NK-92 treated with Interleukin-12 subunit alpha and Interleukin-12 subunit beta, amount 100 ng/mL, for 24 hours (cell line): ENCODE results near the gene PDP2.

Experiments used
- DNase-seq: peaks from one replicate; lab custom pipeline; 2025; lab: John Stamatoyannopoulos, UW

The PDP2 gene, protein sequence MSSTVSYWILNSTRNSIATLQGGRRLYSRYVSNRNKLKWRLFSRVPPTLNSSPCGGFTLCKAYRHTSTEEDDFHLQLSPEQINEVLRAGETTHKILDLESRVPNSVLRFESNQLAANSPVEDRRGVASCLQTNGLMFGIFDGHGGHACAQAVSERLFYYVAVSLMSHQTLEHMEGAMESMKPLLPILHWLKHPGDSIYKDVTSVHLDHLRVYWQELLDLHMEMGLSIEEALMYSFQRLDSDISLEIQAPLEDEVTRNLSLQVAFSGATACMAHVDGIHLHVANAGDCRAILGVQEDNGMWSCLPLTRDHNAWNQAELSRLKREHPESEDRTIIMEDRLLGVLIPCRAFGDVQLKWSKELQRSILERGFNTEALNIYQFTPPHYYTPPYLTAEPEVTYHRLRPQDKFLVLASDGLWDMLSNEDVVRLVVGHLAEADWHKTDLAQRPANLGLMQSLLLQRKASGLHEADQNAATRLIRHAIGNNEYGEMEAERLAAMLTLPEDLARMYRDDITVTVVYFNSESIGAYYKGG

DNA sequence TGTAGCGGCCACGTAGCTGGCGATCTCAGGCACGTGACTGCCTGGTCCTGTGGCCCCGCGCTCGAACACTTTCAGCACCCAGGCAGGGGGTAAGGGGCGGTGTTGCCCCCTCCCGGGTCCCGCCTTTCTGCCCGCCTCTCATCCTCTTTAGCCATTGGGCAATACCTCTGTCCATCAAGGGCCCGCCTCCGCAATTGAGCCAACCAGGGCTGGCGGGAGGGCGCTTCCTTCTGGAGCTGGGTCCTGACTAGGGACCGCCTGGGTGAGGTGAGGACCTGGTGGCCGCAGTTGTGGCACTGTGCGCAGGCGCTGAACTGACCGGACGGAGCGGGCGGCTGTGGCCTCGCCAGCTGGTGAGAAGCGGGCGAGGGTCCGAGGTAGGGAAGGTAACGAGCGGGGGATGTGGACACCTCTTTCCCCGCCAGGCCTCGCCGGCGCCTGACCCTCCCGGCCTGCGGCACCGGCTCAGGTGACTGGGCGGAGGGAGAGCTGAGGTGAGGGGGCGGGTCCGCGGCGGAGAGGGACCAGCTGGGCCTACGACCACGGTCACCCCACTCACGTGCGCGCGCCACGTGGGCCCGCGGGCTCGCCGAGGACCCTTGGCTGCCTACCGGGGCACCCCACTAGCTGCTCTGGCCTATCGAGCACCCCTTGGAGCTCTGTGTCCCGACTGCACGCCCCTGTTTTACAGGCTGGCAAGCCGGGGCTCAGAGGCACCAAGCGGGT is at the start of gene PDP2:
PDP2 (plus strand) TSS at position 228 of the 726 bp plus-strand sequence. CDS start 3,770 bp downstream, outside the sequence.
- DNase-seq = peak; percentile 92

DNA sequence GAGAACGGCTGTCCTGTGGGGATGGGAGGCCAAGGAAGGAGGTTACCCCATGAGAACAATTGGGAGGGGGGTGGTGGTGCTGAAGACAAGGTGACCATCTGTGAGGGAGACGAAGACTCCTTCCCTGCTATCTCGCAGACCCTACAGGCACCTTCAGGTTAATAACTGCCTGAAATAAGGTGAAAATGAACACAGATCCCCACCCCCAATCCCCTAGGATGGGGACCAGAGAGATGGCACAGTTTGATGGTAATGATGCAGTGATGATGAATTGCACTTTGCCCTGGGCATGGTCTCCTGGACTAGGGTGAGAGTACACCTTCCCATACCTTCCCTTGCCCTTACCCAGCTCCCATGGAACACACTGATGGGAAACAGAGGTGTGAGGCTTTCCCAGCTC is 48.1 kb upstream of the PDP2 start:
- no peak for DNase-seq

DNA sequence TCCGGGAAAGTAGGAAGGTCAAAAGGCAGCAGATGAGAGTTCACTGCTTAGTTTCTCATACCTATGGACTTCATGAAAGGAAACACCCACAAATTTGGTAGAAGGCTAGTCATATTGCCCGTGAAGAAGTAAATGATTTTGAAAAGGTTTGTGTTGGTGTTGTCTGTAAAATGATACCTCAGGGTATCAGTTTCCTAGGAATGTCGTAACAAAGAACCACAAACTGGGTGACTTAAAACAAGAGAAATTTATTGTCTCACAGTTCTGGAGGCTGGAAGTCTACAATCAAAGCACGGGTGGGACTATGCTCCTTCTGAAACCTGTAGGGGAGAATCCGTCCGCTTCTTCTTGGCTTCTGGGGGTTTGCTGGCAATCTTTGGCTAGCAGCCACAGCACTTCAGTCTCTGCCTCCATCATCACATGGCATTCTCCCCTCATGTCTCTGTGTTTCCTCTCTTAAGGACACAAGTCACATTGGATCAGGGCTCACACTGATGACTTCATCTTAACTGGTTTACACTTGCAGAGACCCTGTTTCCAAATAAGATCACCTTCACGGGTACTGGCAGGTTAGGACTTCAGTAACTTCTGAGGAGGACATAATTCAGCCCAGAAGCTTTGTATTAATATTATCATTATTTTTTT is 47.5 kb upstream of the PDP2 start:
- DNase-seq = no peak

DNA sequence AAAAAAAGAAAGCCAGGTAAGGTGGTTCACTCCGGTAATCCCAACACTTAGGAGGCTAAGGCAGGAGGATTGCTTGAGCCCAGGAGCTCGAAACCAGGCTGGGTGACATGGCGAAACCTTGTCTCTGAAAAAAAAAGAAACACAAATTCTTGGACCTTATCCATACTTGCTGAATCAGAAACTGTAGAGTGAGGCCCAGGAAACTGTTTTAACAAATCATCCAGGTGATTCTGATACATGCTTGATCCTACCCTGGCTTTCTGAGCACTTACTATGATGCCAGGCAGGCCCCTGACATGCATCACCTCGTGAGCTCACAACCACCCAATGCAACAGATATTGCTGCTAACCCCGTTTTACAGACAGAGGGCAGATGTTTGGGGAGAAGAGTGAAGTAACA is 45.6 kb upstream of the PDP2 start:
- DNase-seq = no peak

DNA sequence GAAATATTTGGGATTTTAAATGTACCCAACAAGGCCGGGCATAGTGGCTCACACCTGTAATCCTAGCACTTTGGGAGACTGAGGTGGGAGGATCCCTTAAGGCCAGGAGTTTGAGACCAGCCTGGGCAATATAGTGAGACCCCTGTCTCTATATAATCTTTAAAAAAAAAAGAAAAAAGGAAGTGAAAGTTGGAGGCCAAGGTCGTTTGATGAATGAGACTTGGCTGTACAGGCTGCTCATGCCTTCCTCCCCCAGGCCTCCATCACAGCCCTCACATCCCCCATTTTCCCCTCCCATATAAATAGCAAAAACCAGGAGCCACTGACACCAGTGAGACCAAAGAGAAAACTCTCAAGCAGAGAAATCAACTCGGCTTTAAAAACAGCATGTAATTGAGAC is 39.4 kb upstream of the PDP2 start:
- no peak for DNase-seq

DNA sequence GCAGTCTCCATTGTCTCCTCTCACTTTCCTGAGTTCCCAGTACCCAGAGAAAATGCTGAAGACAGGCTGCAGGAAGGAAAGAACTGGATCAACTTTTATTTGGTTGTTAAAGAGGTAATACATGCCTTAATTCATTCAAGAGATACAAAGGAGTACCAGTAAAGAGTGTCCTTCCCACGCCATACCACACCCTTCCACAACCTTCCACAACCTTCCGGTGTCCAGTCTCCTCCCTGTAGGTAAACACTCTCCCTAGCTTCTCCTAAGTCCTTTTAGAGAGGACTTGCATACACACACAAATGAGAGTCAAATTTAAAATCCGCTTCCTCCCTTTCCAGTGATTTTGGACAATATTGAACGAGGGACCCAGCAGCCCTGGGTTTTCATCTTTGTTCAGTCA is 38.9 kb upstream of the PDP2 start:
- DNase-seq = no peak

DNA sequence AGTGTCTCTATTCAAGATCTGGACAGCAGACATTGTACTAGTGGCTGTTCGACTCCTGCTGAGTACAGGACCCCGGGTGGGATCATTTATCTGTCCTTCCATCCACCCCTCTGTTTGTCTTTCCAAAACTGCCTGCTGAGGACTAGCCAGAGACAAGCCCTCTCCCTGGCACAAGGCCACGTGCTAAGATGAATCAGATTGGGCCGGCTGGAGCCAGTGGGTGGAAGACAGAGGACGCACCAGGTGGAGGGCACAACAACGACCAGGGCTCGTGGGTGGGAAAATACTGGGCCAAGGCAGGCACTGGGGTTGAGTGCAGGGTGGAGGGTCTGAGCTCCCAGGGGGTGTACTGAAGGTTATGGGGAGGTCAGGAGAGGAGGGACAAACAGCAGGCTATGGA is 37.5 kb upstream of the PDP2 start:
- DNase-seq = no peak

DNA sequence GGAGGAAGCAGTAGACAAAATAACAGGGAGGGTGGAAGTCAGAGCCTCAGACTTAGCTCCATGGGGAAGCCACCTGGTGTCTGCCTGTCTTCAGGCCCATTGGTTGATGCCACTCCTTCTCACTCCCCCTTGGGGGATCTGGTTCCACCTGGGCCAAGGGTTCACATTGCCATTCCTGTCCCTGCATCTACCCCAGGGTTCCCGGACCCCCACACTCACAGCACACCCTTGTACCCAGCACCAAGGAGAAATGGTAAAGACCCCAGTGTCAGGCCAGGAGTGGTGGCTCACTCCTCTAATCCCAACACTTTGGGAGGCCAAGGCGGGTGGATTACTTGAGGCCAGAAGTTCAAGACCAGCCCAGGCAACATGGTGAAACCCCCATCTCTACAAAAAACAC is 37.1 kb upstream of the PDP2 start:
- DNase-seq = no peak

DNA sequence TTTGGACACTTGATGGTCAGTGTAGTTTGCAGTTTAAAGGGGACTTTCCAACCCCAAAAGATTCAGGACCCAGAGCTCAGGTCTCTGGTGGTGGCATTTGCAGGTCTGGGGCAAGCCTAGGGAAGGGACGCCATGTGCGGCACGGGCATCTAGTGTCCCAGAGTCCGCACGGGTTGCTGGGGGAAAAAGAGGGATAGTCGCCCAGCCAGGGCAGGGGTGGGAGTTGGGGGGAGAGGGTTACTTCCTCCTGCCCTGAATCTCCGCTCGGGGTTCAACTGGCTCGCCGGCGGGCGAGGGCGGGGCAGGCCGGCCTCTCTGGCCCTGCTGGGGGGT is 36.3 kb upstream of the PDP2 start:
- no peak for DNase-seq

DNA sequence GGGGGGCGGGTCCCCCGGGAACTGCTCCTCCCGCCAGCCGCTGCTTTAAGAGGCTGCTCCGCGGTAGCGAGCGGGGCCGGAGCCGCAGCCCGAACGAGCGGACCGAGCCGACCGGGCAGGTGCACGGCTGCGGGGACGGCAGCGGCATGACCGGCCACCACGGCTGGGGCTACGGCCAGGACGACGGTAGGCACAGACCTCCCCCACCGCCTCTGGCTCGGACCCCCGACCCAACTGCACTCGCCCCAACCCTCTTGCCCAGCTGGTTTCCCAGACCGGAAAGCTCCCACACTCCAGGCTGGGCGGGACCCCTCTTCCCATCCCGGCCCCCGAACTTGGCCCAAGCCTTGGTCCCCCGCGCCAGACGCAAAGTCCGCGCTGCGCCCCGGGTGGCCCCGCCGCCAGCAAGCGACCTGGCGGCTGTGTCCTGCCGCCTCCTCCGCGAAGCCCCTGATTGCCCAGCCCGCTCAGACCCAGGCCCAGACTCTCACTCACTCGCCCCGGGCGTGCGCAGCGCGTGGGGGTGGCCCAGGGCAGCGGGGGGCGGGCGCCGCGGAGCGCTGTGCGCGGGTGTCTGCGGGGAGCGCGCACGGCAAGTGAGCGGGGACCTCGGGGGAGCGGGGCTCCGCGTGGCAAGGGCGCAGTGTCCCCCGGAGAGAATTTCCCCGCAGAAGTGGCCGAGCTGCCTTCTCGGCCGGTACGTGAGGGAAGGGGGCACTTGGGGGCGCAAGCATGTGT is 35.8 kb upstream of the PDP2 start, which contains the start of gene CA7:
CA7 (plus strand) TSS at position 73 of the 738 bp plus-strand sequence; CDS start at position 147, 74 bp downstream.
- no peak for DNase-seq

DNA sequence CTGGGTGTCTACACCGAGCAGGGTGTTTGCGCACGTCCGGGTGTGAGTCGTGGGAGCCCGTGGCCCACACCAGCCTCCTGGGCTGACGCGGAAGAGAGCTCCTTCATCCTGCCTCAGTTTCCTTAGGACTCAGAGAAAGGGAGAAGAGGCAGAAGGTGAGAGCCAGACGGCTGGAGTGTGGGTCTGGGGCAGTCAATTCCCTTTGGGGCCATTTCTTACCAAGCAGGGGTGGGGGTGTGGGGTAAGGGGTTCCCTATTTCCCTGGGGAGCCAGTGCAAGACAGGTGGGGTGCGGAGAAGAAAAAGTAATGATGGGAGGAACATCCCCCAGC is 35.3 kb upstream of the PDP2 start:
- DNase-seq = no peak

DNA sequence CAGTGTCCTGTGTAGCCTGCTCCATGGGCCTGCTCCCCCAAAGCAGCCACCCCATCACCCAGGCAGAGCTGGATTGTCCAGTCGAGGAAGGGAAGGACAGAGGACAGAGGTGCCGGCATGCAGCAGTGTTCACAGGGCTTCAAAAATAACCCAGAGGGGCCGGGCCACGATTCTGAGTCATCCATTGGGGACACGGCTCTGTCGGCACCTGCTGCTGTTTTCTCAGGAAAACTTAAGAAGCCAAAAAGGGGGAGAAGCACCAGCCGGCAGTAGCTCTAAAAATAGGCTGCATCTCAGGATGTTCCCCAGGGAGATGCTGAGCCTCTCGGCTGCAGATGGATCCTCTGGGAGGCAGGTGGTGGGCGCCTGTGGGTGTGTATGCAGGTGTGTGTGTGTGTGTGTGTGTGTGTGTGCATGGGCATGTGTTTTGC is 34.5 kb upstream of the PDP2 start:
- no peak for DNase-seq

DNA sequence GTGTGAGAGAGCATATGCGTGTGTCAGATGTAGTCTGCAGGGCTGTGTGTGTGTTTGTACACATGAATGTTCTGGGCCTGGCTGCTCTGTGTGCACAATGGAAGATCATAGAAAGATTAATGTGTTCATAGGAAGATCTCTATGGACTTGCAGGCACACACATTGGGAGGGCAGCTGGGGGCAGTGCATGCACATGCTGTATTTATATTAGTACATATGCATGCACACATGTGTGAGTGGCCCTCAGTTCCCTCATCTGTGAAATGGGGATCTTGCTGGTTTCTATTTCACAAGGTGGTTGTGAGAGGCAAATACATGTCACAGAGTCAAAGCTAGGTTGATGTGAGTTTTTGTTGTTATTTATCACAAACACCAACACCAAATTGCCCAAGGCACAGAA is 34.0 kb upstream of the PDP2 start:
- no peak for DNase-seq

DNA sequence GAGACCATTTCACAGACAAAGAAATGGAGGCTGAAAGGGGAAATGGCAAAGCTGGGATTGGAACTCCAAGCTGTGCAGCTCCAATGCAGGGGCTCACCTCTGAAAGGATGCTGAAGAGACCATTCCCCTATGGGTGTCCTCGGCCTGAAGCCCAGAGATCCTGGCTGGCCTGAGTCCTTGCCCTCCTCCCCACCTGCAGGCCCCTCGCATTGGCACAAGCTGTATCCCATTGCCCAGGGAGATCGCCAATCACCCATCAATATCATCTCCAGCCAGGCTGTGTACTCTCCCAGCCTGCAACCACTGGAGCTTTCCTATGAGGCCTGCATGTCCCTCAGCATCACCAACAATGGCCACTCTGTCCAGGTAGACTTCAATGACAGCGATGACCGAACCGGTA is 33.5 kb upstream of the PDP2 start:
- DNase-seq = no peak

DNA sequence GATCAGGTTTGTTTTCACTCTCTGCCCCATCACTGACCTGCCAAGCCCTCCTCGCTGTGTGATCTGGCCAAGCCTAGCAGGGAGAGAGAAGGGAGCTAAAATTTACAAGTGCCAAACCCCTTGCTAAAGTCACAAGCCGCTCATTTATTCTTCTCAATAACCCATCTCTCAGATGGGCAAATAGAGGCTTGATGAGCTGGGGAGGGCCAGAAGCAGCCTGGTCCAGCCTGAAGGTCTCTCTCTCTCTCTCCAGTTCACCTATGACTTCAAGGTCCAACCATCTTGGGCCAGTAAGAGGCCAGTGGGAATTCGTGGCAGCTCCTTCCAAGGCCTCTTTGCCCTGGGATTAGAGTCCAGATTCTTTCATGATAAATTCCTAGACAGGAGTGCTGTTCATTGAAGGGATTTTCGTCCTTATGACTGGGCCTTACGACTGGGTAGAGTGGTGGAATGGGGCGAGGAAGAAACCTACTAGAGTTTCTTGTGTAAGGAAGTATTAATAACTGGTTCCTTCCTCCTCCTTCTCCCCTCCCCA is 32.7 kb upstream of the PDP2 start:
- no peak for DNase-seq

DNA sequence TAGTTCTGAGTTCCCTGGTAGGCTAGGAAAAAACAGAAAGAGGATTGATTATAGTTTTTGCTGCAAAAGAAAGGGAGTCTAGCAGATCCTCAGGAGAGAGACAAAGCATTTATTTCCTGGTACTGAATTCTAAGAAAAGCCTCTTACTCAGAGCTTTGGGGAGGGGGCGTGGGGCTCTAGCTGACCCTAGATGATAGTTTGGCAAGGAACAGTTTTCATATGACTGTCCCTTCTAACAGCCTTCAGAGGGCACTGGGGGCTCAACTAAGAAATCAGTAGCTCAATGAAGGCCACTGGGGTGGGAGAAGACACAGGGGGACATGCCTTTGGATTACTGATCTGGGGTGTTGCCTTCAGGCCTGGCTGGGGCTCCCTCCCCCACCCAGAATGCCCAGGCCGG is 32.1 kb upstream of the PDP2 start:
- no peak for DNase-seq

DNA sequence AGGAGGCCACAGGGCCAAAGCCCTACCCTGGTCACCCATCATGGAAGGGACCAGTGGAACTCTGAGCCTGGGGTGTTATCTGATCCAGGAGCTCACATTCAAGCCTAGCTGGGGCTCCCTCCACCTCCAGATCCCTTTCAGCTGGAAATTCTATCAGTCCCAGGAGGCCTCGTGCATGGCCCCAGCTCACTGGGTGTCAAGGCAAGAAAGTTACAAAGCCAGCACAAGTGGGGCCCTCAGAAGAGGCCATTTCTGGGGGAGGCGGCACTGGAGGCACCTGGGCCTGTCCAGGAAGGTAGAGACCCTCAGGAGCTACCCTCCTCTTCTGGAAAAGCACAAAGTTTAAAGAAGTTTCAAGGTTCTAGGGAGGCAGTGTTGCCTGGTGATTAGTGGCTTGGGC is 31.3 kb upstream of the PDP2 start:
- DNase-seq = no peak

DNA sequence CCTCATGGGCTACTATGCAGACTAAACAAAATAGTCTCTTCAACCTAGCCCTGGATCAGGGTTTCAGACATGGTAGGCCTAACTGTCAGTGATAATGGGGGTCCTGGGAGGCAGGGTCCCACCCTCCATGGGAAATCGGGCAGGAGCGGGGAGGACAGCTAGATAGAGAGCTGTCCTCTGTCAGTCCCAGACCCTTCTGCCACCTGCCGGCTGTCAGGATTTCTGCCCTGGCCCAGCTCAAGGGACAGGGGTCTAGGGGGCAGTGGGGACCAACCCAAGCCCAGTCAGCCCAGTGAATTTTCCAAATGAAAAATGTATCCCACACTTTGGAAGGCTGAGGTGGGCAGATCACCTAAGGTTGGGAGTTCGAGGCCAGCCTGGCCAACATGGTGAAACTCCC is 30.8 kb upstream of the PDP2 start:
- no peak for DNase-seq

DNA sequence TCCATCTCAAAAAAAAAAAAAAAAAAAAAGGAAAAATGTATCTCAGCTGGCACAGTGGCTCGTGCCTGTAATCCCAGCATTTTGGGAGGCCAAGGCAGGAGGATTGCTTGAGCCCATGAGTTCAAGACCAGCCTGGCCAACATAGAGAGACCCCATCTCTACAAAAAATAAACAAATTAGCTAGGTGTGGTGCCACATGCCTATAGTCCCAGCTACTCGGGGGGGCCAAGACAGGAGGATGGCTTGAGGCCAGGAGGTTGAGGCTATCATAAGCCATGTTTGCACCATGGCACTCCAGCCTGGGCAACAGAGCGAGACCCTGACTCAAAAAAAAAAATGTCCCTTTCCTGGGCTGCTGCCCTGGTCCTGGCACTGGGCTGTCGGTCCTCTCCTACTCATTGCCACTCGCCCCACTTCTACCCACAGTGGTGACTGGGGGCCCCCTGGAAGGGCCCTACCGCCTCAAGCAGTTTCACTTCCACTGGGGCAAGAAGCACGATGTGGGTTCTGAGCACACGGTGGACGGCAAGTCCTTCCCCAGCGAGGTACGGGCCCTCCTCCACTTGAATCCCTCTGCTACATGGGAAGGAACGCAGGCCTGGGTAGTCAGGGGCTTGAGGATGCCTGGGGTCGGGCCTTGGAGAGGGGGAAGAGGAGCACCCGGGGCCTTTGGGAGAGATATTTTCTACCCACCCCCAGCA is 30.1 kb upstream of the PDP2 start:
- no peak for DNase-seq

DNA sequence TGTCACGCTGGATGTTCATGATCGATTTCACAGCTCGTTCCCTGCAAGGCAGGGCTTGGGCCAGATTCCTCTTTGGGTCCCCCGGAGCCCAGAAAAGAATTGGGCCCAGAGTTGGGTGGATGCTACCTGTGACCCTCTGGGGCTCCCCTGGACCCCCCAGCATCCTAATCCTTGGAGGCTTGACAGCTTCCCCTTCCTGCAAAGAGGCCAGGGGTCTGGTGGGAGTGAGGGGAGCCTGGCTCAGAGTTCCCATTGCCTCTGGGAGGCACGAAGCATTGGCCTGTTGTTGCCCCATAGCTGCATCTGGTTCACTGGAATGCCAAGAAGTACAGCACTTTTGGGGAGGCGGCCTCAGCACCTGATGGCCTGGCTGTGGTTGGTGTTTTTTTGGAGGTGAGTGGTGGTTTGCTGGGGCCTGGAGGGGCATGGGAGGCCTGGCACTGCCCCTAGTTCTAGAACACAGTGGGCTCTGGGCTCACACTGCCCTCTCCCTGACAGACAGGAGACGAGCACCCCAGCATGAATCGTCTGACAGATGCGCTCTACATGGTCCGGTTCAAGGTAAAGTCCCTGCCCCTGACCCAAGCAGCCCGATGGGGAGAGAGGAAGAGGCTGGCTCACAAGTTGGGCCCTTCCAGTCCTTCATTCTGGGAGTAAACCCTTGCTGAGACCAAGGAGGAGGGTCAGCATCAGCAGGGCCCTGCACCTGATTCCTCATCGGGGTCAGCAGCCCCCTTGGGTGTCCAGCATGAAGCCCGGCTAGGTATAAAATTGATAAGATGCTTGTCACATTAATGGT is 28.9 kb upstream of the PDP2 start:
- DNase-seq = no peak
